HG03521 (cell line): ENCODE measurements around the gene B4GALNT3.
"Not testable (repeated sequence)": the region's sequence is repeated elsewhere in the genome, so short reads cannot be mapped to it uniquely, and the experiment has no call there.

Source experiments
- ATAC-seq: cut with Tn5 transposase; IDR thresholded peaks from one replicate; pipeline ENCODE4 v1.9.1; 2021; ENCODE audit warnings: mild to moderate bottlenecking, moderate library complexity; ENCODE audit not compliant: unreplicated experiment

The B4GALNT3 gene

DNA sequence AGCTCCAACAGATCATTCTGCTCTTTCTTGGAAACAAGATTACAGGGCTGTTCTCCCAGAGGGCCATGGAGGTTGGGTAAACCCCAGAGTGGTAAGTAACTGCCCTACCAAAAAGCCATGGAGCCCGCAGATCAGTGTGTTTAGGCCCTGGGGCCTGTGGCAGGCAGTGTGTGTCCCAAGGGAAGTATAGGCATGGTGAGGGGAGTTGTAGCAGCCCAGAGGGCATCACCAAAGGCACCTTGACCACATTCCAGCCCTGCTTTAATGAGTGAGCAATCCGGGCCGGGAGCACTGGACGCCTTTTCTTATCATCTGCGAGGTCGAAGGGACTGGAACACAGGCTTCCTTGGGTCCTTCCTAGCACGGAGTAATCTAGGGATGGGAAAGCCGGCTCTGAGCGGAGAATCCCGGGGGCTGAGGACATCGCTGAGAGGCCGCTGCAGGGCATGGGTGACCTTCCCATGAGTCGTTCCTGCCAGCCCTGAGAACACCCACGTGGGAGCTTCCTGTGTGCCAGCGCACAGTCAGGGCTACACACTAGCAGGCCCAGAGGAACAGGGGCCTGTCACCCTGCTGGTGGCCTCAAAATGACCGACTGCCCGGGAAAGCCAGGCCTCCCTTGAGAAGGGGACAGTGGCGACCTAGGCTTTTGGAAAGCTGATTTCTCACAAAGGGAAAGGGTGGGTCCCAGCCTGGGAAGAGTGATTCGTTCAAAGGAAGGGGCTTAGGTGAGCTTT lies 112.2 kb downstream of the B4GALNT3 start:
- ATAC-seq: no peak

DNA sequence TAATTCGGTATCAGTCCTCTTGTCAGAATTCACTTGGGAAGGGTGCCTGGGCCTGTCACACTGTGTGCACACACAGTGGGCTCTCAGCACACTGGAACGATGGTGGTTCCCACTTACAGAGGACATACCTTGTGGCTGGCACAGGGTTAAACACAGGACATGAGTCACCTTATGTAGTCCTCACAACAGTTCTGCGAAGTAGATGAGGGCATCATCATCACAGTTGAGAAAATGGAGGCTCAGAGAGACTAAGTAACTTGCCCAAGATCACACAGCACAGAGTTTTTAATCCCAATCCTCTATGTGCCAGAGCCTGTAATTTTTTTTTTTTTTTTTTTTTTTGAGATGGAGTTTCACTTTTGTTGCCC lies 112.8 kb downstream of the B4GALNT3 start:
- no peak for ATAC-seq

DNA sequence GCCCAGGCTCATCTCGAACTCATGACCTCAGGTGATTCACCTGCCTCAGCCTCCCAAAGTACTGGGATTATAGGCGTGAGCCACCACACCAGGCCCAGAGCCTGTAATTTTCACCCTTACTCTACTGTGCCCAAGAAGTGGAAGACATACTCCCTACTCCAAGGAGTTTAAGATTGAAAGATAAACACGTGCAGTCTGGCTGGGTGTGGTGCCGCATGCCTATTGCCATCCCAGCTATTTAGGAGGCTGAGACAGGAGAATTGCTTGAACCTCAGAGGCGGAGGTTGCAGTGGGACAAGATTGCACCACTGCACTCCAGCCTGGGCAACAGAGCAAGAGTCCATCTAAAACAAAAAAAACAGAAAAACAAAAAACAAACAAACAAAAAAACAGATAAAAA lies 113.5 kb downstream of the B4GALNT3 start:
- ATAC-seq: no peak

DNA sequence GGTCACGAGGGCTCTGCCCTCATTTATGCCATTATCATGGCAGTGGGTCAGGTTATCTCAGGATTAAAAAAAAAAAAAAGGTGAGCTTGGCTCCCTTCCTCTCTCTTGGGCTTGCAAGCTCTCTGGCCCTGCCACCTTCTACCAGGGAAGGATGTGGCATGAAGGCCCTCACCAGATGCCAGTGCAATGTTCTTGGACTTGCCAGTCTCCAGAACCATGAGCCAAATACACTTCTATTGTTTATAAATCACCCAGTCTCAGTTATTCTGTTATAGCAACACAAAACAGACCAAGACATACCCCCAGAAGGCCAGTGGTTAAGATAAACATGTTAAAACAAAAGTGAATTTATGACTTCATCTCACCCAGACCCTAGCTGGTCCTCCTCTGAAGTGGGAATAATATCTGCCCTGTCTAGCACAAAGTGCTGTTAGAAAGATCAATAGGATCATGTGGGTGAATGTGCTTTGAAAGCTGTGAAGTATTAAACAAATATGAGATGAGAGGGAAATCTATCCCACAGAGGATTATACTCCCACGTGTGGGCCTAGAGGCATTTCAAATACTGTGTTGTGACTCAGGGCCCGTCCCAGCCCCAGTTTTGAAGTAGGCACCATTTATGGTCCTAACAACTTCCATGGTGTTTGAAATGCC lies 114.9 kb downstream of the B4GALNT3 start:
- ATAC-seq: no peak

DNA sequence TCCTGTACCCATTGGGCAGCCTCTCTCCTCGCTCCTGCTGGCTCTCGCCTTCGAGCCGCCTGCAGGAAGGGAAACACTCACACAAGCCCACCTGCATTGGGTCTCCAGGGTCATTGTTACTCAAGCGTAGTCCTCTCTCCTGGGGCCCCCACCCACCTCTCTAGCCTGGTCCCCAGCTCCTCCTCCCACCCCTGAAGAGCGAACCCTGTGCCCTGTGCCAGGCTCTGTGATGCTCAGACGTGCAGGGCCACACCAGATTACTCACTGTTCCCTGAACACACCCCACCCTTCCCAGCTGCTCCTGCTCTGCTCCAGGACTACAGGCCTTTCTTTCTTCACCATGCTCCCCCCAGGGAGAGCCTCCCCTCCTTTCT lies 115.4 kb downstream of the B4GALNT3 start:
- ATAC-seq: no peak

DNA sequence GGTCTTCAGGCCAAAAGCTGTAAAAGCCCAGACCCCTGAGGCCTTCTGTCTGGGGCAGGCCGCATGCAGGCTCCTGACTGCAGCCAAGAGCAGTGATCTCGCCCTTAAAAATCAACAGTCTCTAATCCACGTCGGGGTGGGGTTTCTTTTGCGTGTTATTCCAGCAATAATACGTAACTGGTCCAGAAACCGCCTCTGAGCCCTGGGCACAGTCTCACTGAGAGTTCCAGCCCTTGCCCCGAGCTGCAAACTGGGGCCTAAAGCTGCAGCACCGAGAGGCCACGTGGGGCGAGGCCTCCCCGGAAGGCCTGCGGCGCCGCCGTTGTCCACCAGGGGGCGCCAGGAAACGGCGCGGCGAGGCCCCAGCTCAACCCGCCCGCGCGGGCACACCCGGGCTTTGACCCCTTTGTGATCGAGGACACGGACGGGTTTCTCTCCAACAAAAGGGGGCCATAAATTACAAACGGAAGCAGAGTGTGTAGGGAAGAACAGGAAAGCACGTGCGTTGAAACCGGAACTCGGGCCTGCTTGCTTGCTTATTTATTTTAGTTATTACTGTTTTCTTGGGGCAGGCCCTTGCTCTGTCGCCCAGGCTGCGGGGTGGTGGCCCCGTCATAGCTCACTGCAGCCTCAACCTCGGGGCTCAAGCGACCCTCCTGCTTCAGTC lies 116.3 kb downstream of the B4GALNT3 start:
- peak; percentile 74 for ATAC-seq

DNA sequence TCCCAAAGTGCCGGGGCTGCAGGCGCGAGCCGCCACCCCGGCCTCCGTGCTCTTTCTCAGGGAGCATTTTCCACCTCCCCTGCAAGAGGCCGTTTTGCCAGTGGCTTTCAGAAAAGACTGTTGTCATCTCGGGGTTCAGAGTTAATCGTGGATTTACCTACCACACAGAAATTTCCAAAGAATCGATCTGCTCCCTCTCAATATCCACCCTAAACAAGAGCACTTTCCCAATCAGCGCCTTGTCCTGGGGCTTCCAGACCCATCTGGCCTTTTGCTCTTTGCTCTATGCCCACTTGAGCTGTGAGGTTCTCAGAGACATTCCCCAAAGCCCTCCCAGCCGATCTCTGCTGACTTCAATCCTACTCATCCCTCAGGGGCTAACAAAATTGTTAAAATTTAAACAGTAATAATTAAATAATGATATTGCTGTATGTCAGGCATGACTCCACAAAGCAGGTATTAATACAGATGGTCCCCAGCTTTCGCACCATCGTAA lies 116.9 kb downstream of the B4GALNT3 start:
- ATAC-seq: no peak

DNA sequence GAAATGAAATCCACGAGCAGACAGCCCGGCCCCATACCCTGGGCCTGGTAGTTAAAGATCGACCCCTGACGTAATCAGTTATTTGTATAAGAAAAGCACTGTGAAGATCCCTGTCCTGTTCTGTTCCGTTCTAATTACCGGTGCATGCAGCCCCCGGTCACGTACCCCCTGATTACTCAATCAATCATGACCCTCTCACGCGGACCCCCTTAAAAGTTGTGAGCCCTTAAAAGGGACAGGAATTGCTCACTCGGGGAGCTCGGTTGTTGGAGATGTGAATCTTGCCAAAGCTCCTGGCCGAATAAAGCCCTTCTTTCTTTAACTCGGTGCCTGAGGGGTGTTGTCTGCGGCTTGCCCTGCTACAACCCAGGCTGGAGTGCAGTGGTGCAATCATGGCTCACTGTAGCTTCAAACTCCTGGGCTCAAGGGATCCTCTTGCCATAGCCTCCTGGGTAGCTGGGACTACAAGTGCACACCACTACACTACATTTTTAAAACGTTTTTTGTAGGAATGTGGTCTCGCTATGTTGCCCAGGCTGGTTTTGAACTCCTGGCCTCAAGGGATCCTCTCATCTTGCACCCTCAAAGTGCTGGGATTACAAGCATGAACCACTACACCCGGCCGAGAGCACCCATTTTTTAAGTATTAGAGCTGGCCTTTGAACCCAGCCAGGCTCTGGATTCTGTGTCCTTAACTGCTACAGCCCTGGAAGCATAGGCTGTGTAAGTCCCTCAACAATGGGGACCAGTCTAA lies 118.4 kb downstream of the B4GALNT3 start:
- ATAC-seq: not testable (repeated sequence)

DNA sequence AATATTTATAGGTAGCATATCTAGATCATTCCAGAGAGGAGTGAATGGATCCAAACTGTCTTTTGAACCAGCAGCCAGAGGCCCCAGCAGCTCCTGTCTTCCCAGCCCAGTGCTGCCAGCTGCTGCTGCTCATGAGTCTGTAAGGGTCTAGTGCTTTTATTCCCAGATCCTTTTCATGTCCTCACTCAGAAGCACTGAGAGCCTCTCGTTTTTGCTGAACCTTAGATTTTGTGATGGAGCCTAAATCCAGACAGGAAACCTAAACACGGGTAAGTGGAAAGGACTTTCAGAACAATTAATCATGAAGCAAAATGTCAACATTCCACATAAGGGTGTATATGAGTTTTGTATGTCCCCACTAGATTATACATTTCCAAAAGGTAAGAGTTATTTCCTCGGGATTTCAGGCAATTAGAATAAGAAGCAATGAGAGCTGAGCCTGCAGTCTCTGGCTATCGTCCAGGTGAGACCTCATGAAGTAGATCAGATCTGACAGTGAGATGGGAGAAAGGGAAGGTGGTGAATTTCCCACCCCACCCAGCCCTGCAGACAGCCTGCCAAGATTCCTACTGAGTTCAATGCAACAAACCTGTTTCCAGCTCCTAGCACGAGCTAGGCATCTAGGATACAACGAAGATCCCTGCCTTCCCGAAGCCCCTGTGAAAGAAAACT lies 119.1 kb downstream of the B4GALNT3 start:
- ATAC-seq: no peak

DNA sequence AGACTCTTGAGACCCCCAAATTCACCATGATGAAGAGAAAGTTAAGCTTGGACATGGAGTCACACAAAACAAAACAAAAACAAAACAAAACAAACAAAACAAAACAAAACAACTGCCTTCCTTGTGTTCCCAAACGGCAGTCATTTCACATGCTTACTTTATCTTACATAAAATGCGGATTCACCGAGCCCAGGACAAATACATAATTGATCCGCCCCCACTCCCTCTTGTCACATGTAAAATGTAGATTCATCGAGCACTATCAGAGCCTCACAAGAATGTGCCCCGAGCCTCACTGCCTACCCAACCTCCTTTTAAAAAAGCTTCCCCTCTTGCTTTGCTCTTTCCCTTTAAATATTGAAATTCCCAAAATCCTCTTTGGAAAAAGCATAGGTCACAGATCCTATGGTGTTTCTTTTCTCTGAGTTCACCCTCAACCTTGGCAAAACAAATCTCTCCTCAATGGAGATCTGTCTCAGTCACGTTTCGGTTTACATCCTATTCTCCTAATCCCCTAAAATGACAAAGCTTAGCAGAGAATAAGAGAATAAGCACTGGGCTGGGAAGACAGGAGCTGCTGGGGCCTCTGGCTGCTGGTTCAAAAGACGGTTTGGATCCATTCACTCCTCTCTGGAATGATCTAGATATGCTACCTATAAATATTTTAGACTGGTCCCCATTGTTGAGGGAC lies 119.8 kb downstream of the B4GALNT3 start:
- no peak for ATAC-seq

DNA sequence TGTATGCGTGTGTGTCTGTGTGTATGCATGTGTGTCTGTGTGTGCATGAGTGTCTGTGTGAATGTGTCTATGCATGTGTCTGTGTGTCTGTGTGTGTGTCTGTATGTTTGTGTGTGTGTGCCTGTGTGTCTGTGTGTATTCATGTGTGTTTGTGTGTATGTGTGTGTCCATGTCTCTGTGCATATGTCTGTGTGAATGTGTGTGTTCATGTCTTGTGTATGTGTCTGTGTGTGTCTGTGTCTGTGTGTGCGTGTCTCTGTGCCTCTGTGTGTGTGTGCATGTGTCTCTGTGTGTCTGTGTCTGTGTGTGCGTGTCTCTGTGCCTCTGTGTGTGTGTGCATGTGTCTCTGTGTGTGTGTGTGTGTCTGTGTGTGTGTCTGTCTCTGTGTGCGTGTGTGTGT lies 121.1 kb downstream of the B4GALNT3 start:
- no peak for ATAC-seq

DNA sequence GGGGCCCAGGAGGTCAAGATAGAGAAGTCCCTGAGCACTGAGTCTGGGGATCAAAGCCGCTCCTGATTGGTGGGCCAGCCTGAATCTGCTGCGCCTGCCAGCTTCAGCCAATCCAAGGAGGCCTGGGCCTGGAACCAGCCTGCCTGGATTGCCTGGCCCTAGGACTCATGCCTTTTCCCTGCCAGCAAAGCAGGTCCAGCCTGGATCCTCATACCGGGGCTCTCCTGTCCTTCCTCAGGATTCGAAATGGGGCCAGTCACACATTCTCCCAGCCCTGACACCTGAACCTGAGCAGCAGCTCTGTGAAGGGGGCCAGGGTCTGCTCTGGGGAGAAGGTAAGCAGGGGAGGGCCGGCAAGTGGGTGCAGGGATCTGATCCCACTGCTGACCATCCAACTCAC lies 121.6 kb downstream of the B4GALNT3 start:
- no peak for ATAC-seq

DNA sequence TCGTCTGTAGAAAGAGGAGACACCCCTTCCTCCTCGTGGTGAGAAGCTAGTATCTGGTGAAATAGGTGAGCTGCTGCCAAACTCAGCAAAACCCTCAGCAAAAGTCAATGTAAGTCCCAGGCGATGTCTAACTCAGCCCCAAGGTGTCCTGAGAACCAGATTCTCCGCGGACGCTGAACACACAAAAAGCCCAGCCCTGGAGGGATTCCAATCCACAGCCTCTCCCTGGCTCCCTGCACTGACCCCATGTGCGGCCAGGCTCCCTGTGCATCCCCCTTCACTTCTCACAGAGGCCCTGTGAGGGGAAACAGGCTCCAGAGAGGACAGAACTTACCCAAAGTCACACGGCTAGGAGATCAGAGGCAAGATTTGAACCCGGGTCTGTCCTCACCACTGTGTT lies 122.0 kb downstream of the B4GALNT3 start:
- ATAC-seq: no peak

DNA sequence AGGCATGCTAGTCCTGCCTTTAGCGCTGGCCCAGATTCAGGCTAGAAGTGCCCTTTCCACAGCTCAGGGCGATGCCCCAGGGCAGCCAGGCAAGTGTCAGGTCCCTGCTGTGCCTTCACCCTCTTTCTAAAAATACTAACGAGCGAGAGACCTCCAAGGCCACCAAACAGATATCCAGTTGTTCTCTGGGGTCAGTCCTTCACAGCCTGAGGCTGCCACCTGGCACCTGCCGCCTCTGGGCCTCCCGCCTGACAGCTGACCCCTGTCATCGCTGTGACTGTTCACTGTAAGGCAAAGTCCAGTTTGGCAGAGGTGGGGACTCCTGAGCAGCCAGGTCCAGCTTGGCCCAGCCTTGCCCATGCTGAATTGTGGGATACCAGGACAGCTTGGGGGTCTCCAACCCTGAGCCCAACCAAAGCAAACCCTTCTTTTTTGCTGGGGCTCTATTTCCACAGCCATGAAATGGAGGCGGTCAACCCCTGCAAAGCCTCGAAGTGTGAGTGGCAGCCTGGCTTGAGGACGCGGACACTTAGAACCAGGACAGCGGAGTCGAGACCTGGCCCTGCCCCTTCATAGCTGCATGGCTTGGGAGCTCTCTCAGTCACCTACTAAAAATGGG lies 123.6 kb downstream of the B4GALNT3 start:
- no peak for ATAC-seq

DNA sequence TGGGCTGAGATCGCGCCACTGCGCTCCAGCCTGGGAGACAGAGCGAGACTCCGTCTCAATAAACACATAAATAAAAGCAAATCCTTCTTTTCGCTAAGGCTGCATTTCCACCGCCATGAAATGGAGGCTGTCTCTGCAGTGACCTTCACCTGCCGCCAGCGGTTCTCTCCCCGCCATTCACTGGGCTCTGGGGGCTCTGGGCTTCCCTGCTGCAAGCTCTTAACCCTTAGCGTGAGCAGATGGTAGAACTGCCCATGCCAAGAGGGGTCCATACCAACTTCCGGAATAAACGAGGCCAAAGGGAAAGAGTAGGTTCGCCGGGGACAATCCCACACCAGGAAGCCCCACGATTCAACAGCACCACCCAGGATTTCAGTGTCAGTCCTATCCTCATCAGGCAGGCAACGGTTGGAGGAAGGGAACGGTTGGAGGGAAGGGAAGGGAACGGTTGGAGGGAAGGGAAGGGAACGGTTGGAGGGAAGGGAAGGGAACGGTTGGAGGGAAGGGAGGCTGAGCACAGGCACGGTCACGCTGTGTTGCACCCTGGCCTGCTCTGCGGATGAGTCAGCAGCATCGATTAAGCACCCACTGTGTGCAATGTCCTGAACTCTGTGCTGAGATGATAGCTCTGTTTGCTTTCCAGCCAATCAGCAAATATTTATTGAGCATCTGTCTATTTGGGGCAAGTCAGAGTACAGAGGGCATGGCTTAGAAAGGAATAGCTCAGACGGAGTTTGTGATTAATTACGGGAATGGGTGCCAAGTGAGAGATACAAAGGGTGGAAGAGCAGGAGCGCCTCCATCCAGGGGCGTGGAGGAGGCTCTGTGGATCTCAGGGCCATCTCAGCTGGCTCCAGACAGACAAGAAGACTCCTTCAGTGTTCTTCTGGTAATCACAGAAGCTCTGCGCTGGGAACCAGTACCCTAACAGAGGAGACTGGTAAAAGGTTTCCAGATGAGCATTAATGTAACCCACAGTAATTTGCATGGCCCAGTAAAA lies 125.6 kb downstream of the B4GALNT3 start:
- ATAC-seq: no peak

DNA sequence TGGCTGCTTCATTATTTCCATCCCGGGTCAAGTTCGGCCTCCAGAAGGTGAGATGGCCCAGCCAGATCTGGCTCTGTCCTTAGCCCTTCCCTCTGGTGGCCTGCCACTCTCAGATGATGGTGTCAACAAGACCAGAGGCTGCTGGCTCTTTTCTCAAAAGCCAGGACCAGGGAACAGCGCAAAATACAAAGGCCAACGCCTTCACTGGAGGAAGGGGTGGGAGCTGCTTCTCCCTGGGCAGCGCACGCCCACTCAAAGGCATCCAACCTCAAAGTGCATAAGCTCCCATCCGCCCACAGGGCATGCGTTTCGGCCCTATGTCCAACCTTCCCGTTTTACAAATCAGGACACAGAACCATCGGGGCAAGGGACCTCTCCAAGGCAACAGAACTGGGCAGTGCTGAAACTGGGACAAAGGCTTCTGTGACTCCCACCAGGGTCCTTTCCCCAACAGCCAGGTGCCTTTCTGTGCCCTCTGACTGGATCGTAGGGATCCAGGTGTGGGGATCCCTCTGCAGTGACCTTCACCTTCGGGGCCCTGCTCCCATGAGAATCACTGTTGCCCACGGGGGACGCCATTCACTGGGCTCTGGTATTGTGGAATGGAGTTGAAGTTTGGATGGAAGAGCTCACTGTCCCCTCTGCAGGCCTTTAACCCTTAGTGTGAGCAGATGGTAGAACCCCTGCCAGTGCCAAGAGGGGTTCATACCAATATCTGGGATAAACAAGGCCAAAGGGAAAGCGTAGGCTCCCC lies 126.8 kb downstream of the B4GALNT3 start:
- no peak for ATAC-seq

DNA sequence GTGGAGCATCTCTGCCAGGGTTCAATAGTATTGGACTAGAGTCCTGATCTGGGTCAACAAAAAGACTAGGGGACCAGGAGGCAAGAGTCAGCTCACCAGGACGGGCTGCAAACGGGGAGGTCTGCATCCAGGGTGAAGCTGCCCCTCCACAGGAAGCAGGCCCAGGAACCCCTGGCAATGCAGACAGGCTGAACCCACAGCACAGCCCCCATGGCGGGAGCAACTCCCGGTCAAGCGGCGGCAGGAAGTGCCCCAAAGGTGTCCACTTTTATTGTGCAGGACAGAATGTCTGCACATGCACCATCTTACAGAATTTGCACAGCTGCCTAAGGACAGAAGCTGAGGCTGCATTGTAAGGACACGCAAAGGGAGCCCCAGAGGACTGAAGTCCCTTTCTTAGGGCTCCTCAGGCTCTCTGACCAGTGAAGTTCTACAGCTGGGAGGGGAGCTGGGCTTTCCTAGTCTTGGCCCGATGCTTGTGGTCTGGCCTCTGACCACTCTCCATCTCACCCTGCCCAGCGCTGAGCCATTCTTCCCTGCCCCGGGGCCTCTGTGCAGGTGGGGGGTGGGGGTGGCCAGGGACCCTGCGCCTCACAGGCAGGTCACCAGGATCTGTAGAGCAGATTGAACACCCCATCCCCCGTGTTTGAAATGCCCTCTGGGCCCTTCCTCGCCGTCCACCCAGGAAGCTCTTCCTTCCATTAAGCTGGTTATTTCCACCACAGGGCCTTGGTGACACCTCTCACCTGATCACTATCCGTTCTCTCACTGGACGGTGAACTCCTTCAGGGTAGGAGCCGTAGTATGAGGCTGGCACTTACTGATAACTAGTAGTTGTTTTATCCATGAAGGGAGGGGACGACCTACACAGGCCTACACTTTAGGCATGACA lies 127.6 kb downstream of the B4GALNT3 start:
- no peak for ATAC-seq
